ENCODE data around the gene PDE7B. TPM values are rescaled to one million over a fixed set of nuclear protein-coding genes. Genes with fewer than 3 reads are reported as not detected.

PDE7B gene
- total and polyA plus RNA-seq, 10 donors = 0.54 to 4.6 (median 1.5) TPM

GRCh38 chr6:136169394-136170148 is 318.1 kb downstream of the PDE7B start:
- Histone ChIP-seq H3K27me3 (replicated peaks in 1 of 7) (no peaks in the 10 kb centered on the region), H3K4me3 (no peak overlapping the region), H3K27ac (no peak overlapping the region), H3K9me3 (peaks cover 0 to 5% (median 0%) of the 10 kb centered on the region in 8 donors), H3K36me3 (no peaks in the 10 kb centered on the region), H3K4me1 (peaks cover 0 to 13% (median 4%) of the 10 kb centered on the region in 6 donors)
- TF ChIP-seq POLR2A (IDR thresholded peaks at IDR 0.05) (no peak), POLR2AphosphoS5 (IDR thresholded peaks at IDR 0.05) (no peak), CTCF (IDR thresholded peaks at IDR 0.05 in 8 of 11, conservative IDR thresholded peaks at IDR 0.05 in 3 of 11) (no peak)
- intact Hi-C loops (cut with DNase I; ENCODE audit: low total_unique reads) = no loop called here
- WGBS, 5 donors = 92 to 100% (median 94%) methylated on average over 2 of the region's 2 CpGs
- DNase-seq = no peak

- Histone ChIP-seq H3K4me1 (peaks cover 0 to 15% (median 6%) of the 10 kb centered on the region in 6 donors), H3K4me3 (no peak overlapping the region), H3K36me3 (no peaks in the 10 kb centered on the region), H3K27ac (no peak overlapping the region), H3K9me3 (peaks cover 0 to 5% (median 0%) of the 10 kb centered on the region in 8 donors), H3K27me3 (replicated peaks in 1 of 7) (no peaks in the 10 kb centered on the region)
- 84 to 91% (median 87%) methylated on average over 3 of the region's 3 CpGs for WGBS, 5 donors
- TF ChIP-seq CTCF (IDR thresholded peaks at IDR 0.05 in 8 of 11, conservative IDR thresholded peaks at IDR 0.05 in 3 of 11) (no peak), POLR2A (IDR thresholded peaks at IDR 0.05) (no peak), POLR2AphosphoS5 (IDR thresholded peaks at IDR 0.05) (no peak)
- intact Hi-C loops (cut with DNase I; ENCODE audit: low total_unique reads) = no loop called here
- no peak for DNase-seq
Observed at GRCh38 chr6:136171231-136171630, 319.7 kb downstream of the PDE7B start.

- Histone ChIP-seq H3K27me3 (replicated peaks in 1 of 7) (no peaks in the 10 kb centered on the region), H3K4me1 (peaks cover 0 to 15% (median 6%) of the 10 kb centered on the region in 6 donors), H3K27ac (peak overlapping the region in 7 of 8 donors; percentile 10 to 75 (median 56)), H3K9me3 (no peaks in the 10 kb centered on the region), H3K36me3 (no peaks in the 10 kb centered on the region), H3K4me3 (no peak overlapping the region)
- peak in 1 of 3 donors; percentile 58 for TF ChIP-seq POLR2AphosphoS5 (IDR thresholded peaks at IDR 0.05)
- no peak for TF ChIP-seq CTCF (IDR thresholded peaks at IDR 0.05 in 8 of 11, conservative IDR thresholded peaks at IDR 0.05 in 3 of 11)
- TF ChIP-seq POLR2A (IDR thresholded peaks at IDR 0.05) = no peak
- 46 to 73% (median 59%) methylated on average over 13 of the region's 13 CpGs for WGBS, 5 donors
- no peak for DNase-seq
- intact Hi-C loops (cut with DNase I; ENCODE audit: low total_unique reads) = no loop called here
Observed at GRCh38 chr6:136173519-136174507, 322.3 kb downstream of the PDE7B start.
